Stimulated activated naive CD8-positive, alpha-beta T cell treated with anti-CD3 and anti-CD28 coated beads, Interleukin-15, Interleukin-2, amounts not matched to agents 100 ng/mL and 50 ng/mL, for 24 hours (primary cell): Measurements from ENCODE around the gene LMX1A.

Source experiments
- H3K27ac Mint-ChIP-seq: one replicate; pipeline ENCODE4 v1.8.0; 2021; ENCODE audit warnings: mild to moderate bottlenecking, mixed read lengths
- H3K27me3 Mint-ChIP-seq: one replicate; pipeline ENCODE4 v1.8.0; 2021; ENCODE audit warnings: mixed read lengths
- H3K36me3 Mint-ChIP-seq: one replicate; pipeline ENCODE4 v1.8.0; 2021; ENCODE audit warnings: low read depth, mixed read lengths
- H3K4me1 Mint-ChIP-seq: one replicate; pipeline ENCODE4 v1.8.0; 2021; ENCODE audit warnings: low read depth, mixed read lengths
- H3K4me3 Mint-ChIP-seq: one replicate; pipeline ENCODE4 v1.8.0; 2021; ENCODE audit warnings: mild to moderate bottlenecking, mixed read lengths
- H3K9me3 Mint-ChIP-seq: one replicate; pipeline ENCODE4 v1.8.0; 2021; ENCODE audit warnings: mixed read lengths

The LMX1A gene

DNA sequence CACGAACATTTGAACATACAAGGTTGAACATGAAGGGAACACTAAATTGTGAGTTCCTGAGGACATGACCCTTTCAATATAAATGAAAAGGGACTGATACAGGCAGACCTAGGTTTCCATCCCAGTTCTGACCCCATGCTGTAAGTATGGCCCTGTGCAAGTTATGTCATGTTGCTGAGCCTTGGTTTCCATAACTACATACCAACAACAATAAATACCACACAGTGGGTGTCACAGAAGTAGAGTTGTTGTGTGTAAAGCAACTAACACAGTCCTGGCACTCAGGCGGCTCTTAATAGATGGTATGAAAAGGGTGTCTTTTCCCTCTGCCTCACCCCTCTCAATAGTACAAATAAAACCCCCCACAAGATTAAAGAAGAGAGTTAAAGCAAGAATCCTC, 140.8 kb downstream of the LMX1A start:
- no peaks in the 10 kb centered on the region for H3K36me3 Mint-ChIP-seq
- H3K27me3 Mint-ChIP-seq: peaks cover 13% of the 10 kb centered on the region
- H3K9me3 Mint-ChIP-seq: no peaks in the 10 kb centered on the region
- H3K27ac Mint-ChIP-seq: no peak overlapping the region
- H3K4me1 Mint-ChIP-seq: no peaks in the 10 kb centered on the region
- H3K4me3 Mint-ChIP-seq: no peak overlapping the region

GRCh38 chr1:165212229-165212628, 144.3 kb downstream of the LMX1A start:
- H3K4me3 Mint-ChIP-seq: no peak overlapping the region
- no peaks in the 10 kb centered on the region for H3K9me3 Mint-ChIP-seq
- no peaks in the 10 kb centered on the region for H3K27me3 Mint-ChIP-seq
- no peaks in the 10 kb centered on the region for H3K36me3 Mint-ChIP-seq
- H3K27ac Mint-ChIP-seq: no peak overlapping the region
- H3K4me1 Mint-ChIP-seq: no peaks in the 10 kb centered on the region

- Mint-ChIP-seq H3K4me1 (no peaks in the 10 kb centered on the region), H3K4me3 (no peak overlapping the region), H3K27ac (no peak overlapping the region), H3K9me3 (no peaks in the 10 kb centered on the region), H3K27me3 (no peaks in the 10 kb centered on the region), H3K36me3 (no peaks in the 10 kb centered on the region)
These were observed 148.5 kb downstream of the LMX1A start for GRCh38 chr1:165207853-165208515.

- no peaks in the 10 kb centered on the region for H3K27me3 Mint-ChIP-seq
- no peak overlapping the region for H3K4me3 Mint-ChIP-seq
- H3K4me1 Mint-ChIP-seq: no peaks in the 10 kb centered on the region
- no peak overlapping the region for H3K27ac Mint-ChIP-seq
- no peaks in the 10 kb centered on the region for H3K36me3 Mint-ChIP-seq
- no peaks in the 10 kb centered on the region for H3K9me3 Mint-ChIP-seq
These were observed 151.4 kb downstream of the LMX1A start for GRCh38 chr1:165205145-165205544.

DNA sequence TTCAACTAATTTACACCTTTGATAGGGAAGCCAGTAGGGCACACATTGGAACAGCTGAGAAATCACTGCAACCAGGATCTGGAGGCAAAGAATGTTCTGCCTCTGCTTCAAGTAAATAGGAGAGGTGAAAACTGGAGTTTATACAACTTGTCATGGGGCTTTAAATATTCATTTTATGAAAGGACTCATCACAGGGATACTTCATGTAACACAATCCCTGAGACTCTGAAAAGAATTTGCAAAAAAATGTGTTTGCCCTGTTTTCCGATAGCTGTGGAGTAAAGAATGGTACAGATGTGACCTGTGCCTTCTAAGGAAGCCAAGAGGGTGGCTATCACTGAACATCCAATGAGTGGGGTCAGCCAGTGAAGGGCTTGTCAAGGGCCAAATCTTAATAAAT, 152.0 kb downstream of the LMX1A start:
- H3K4me3 Mint-ChIP-seq: no peak overlapping the region
- no peaks in the 10 kb centered on the region for H3K4me1 Mint-ChIP-seq
- H3K36me3 Mint-ChIP-seq: no peaks in the 10 kb centered on the region
- no peaks in the 10 kb centered on the region for H3K27me3 Mint-ChIP-seq
- no peak overlapping the region for H3K27ac Mint-ChIP-seq
- no peaks in the 10 kb centered on the region for H3K9me3 Mint-ChIP-seq

DNA sequence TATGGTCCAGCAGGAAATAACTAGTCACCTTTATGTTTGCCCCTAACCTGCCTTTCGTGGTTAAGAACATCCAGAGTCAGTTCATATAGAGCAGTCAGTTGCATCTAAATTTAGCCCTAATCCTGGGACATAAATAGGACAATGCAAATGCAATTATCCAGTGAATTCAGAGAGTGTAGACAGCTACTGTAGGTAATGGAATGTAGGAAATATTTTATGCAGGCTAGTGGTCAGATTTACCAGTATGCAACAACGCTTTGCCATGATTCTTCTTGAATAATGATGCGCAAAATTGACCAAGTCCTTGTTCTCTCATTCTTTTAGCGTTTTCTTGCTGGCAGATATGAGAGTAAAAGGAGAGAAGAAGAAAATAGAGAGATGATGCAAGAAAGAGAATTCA, 165.4 kb downstream of the LMX1A start:
- Mint-ChIP-seq H3K36me3 (no peaks in the 10 kb centered on the region), H3K4me1 (no peaks in the 10 kb centered on the region), H3K9me3 (no peaks in the 10 kb centered on the region), H3K27ac (no peak overlapping the region), H3K4me3 (no peak overlapping the region), H3K27me3 (peaks cover 8% of the 10 kb centered on the region)

GRCh38 chr1:165189913-165190312, 166.6 kb downstream of the LMX1A start:
- Mint-ChIP-seq H3K27me3 (peaks cover 8% of the 10 kb centered on the region), H3K36me3 (no peaks in the 10 kb centered on the region), H3K4me1 (no peaks in the 10 kb centered on the region), H3K27ac (no peak overlapping the region), H3K4me3 (no peak overlapping the region), H3K9me3 (no peaks in the 10 kb centered on the region)

DNA sequence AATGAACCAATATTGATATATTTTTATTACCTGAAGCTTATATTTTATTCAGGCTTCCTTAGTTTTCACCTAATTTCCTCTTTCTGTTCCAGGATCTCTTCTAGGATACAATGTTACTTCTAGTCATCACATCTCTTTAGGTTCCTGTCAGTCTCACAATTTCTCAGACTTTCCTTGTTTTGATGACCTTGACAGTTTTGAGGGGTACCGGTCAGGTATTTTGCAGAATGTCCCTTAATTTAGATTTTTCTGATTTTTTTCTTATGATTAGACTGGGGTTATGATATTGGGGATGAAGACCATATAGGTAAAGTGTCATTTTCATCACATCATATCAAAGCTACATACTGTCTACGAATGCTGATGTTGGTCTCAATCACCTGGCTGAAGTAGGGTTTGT, 167.5 kb downstream of the LMX1A start:
- Mint-ChIP-seq H3K4me1 (no peaks in the 10 kb centered on the region), H3K9me3 (no peaks in the 10 kb centered on the region), H3K4me3 (no peak overlapping the region), H3K36me3 (no peaks in the 10 kb centered on the region), H3K27me3 (peaks cover 4% of the 10 kb centered on the region), H3K27ac (no peak overlapping the region)

GRCh38 chr1:165187031-165188009, 169.2 kb downstream of the LMX1A start:
- Mint-ChIP-seq H3K4me3 (no peak overlapping the region), H3K27ac (no peak overlapping the region), H3K27me3 (peaks cover 4% of the 10 kb centered on the region), H3K4me1 (no peaks in the 10 kb centered on the region), H3K9me3 (no peaks in the 10 kb centered on the region), H3K36me3 (no peaks in the 10 kb centered on the region)

DNA sequence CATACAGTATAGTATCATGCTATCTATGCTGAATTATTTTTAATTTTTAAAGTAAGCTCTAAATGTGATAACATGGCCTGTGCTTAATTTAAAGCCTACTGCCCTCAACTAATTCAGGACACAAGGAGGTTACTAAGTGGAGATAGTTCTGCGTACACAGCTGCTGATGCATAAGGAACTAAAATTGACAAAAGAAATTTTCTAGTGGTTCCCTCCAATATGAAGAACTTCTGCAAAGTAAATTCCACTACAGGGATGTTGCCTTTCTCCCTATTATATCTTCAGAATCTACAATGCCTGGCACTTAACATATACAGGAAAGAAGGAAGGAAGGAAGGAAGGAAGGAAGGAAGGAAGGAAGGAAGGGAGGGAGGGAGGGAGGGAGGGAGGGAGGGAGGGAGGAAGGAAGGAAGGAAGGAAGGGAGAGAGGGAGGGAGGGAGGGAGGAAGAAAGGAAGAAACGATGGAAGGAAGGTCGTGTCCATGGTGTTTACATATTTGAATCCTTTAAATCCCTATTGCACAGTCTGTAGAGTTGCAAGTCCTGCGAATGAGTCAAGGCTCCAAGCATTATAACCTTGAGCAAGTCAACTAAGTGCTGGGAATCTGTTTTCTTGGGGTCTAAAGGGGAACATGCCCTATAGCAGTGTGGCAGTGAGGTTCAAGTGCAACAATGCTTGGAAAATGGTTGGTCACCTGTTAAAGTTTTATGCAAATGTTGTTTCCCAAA, 171.2 kb downstream of the LMX1A start:
- Mint-ChIP-seq H3K4me1 (no peaks in the 10 kb centered on the region), H3K9me3 (no peaks in the 10 kb centered on the region), H3K4me3 (no peak overlapping the region), H3K36me3 (no peaks in the 10 kb centered on the region), H3K27me3 (peaks cover 4% of the 10 kb centered on the region), H3K27ac (no peak overlapping the region)

- Mint-ChIP-seq H3K4me3 (no peak overlapping the region), H3K9me3 (no peaks in the 10 kb centered on the region), H3K36me3 (no peaks in the 10 kb centered on the region), H3K27ac (no peak overlapping the region), H3K4me1 (no peaks in the 10 kb centered on the region), H3K27me3 (no peaks in the 10 kb centered on the region)
These were observed 173.5 kb downstream of the LMX1A start for GRCh38 chr1:165182975-165183374.

- Mint-ChIP-seq H3K4me3 (no peak overlapping the region), H3K9me3 (peaks cover 2% of the 10 kb centered on the region), H3K27me3 (no peaks in the 10 kb centered on the region), H3K4me1 (no peaks in the 10 kb centered on the region), H3K36me3 (no peaks in the 10 kb centered on the region), H3K27ac (no peak overlapping the region)
These were observed 177.2 kb downstream of the LMX1A start for GRCh38 chr1:165179306-165179705.

GRCh38 chr1:165174491-165174890, 182.0 kb downstream of the LMX1A start:
- H3K27me3 Mint-ChIP-seq: peaks cover 17% of the 10 kb centered on the region

GRCh38 chr1:165173818-165174217, 182.7 kb downstream of the LMX1A start:
- H3K4me1 Mint-ChIP-seq: no peaks in the 10 kb centered on the region
- peaks cover 4% of the 10 kb centered on the region for H3K9me3 Mint-ChIP-seq
- no peak overlapping the region for H3K27ac Mint-ChIP-seq
- H3K4me3 Mint-ChIP-seq: no peak overlapping the region
- H3K27me3 Mint-ChIP-seq: peaks cover 17% of the 10 kb centered on the region
- H3K36me3 Mint-ChIP-seq: no peaks in the 10 kb centered on the region

More at GRCh38 chr1:165174491-165174890, 182.0 kb downstream of the LMX1A start:
- H3K4me1 Mint-ChIP-seq: no peaks in the 10 kb centered on the region
- no peak overlapping the region for H3K4me3 Mint-ChIP-seq
- H3K27ac Mint-ChIP-seq: no peak overlapping the region
- peaks cover 4% of the 10 kb centered on the region for H3K9me3 Mint-ChIP-seq
- H3K36me3 Mint-ChIP-seq: no peaks in the 10 kb centered on the region

DNA sequence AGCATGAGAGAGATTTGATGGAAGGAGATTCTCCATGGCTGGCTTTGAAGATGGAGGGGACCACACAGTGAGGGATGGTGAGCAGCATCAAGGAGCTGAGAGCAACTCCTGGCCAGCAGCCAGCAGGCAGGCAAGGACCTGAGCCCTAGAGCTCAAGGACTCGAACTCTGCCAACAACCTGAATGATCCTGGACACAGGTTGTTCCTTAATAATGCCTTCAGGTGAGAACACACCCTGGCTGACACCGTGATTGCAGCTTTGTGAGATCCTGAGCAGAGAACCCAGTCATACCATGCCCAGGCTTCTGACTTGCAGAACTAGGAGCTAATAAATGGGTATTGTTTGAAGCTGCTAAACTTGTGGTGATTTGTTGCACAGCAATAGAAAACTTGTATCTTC, 183.1 kb downstream of the LMX1A start:
- H3K27ac Mint-ChIP-seq: no peak overlapping the region
- H3K27me3 Mint-ChIP-seq: peaks cover 17% of the 10 kb centered on the region
- no peaks in the 10 kb centered on the region for H3K4me1 Mint-ChIP-seq
- H3K4me3 Mint-ChIP-seq: no peak overlapping the region
- H3K36me3 Mint-ChIP-seq: no peaks in the 10 kb centered on the region
- H3K9me3 Mint-ChIP-seq: peaks cover 4% of the 10 kb centered on the region
